NCI-H460 (cell line): ENCODE measurements around the gene EHMT1. TPM values are rescaled to one million over a fixed set of nuclear protein-coding genes. Genes with fewer than 3 reads are reported as not detected.

Experiments
- DNase-seq: peaks from one replicate; pipeline ENCODE4 v3.0.0-alpha.2; 2016; ENCODE audit warnings: low read depth; ENCODE audit errors: extremely low read depth
- total RNA-seq: library from RNA; depleted of rRNA; stranded (reverse); fragments of >200 nt; shearing (Covaris generic); gene quantifications from 2 replicates; pipeline ENCODE4 v1.2.3, GENCODE V29; 2014

EHMT1 gene
- total RNA-seq, 1 experiment from 2014 or later = 44.7 TPM

DNA sequence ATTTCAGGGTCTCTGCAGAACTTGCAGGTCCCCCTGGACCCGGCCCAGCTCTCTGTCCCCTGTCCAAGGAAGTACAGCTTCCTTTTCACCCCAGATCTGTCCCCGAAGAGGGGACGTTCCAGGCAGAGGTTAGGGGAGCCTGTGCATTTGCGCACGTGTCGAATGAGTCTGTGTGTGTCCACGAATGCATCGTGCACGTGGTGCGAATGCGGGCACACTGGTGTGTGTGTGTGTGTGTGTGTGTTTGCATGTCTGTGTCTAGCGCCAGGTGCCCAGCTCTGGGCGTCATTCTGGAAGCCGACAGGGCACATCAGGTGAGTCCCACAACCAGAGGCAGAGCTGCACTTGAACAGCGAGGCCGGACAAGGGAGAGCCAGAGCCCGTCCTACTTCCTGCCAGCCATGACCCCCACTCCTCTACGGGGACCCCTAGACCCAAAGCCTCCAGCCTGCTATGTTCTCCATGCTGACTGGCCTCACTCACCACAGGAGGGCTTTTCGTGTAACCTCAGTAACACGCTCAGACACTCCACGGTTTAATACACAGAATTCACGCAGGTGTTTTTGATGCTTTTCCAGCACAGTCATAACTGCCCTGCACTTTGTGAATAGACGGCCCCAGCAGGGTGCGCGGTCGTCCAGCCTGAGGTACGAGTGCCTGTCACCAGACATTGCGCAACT is 217.5 kb downstream of the EHMT1 start:
- DNase-seq = no peak

DNA sequence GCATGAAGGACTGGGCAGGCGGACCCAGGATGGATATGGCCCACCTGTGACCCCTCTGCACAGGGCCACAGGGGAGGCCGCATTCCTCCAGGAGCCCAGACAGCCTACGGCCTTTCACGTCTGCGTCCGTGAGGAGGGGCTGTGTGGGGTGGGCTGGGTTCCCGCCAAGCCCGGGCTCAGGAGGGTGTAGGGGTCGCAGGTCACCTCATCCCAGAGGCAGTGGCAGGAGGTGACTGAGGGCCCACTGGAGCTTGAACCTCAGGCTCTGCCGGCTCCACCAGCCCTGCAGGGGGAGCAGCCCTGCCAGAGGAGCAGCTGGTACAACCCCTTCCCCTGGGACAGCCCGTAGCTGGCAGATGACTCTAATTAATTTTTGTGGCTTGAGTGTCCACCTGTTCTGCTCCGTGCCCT is 218.0 kb downstream of the EHMT1 start:
- no peak for DNase-seq

- no peak for DNase-seq
These were observed 218.8 kb downstream of the EHMT1 start for GRCh38 chr9:137837345-137838278.

DNA sequence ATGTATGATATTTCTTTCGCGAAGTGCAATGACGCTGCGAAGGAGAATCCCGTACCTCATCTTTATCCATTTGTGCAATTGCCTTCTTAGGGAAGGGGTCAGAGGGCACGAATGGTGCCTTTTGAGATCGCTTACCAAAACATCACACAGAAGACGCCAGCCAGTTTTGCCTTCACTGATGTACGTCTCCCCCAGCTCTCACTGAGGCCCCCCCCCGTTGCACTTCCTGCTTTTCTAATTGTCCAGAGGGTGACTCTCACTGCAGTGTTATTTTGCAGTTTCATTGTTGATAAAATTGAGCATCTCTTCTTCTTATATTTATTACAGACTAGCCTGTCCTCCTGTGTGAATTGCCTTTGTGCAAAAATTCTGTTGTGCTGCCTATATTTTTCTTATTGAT is 219.8 kb downstream of the EHMT1 start:
- no peak for DNase-seq

GRCh38 chr9:137843355-137843754 is 224.6 kb downstream of the EHMT1 start:
- no peak for DNase-seq

- no peak for DNase-seq
These were observed 232.9 kb downstream of the EHMT1 start for GRCh38 chr9:137851516-137852267.

DNA sequence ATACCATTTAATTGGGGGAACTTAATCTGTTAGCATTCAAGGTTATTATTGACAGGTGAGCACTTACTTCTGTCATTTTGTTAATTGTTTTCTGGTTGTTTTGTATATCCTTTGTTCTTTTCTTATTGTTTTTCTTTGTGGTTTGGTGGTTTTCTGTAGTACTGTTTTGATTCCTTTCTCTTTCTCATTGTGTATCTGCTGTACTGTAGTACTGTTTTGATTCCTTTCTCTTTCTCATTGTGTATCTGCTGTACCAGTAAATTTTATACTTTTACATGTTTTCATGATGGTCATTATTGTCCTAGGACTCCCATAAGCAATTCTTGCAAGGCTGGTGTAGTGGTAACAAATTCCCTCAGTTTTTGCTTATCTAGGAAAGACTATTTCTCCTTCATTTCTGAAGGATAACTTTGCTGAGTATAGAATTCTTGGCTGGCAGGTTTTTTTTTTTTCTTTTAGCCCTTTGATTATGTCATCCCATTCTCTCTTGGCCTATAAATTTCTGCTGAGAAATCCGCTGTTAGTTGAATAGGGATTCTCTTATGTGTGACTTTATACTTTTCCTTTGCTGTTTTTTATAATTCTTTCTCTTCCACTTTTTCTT is 234.7 kb downstream of the EHMT1 start:
- DNase-seq = no peak

DNA sequence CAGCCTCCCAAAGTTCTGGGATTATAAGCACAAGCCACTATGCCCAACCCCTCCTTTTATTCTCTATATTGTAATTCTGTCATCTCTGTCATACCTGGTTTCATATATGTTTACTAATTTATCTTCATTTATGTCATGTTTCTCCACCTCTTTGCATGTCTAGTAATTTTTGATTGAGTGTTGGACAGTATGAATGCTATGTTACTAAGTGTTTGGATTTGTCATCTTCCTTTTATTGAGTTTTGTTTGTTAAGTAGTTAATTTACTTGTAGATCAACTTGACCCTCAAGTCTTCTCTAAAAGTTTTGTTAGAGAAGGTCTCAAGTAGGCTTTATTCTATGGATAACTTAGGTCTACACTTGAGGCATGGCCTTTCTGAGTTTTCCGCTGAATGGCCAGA is 241.6 kb downstream of the EHMT1 start:
- DNase-seq = no peak

GRCh38 chr9:137865581-137866145 is 246.9 kb downstream of the EHMT1 start:
- DNase-seq = no peak

DNA sequence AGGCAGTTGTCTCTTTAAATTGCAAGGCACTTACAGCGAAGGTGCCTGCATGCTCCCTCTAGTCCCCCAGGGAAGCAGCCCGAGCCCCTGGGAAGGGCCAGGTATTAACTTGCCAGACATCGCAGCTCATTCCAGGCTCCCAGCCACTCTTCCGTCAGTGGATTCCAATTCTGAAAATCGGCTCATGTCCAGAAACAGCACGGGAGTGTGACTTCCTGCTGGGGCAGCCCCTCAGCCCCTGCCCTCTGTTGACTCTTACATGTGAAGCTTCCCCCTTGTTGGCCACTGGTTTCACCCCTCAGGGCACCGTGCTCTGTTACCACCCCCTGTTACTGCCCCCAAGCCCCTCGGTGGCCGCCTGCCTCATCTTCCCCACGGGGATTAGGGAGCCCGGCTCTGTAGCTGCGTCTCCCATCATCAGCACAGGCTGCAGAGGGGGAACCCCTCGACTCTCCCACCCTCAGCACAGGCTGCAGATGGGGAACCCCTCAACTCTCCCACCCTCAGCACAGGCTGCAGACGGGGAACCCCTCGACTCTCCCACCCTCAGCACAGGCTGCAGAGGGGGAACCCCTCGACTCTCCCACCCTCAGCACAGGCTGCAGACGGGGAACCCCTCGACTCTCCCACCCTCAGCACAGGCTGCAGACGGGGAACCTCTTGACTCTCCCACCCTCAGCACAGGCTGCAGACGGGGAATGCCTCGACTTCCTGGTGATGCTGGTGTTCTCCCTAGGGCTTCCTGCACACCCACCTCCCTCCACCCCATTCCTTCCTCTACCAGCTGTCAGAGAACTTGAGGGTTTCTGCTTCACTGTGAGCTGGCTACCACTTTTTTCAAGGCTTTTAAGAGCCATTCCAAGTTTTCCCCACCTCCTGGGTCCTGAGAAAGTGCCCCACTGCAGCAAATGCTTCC is 247.7 kb downstream of the EHMT1 start:
- no peak for DNase-seq

DNA sequence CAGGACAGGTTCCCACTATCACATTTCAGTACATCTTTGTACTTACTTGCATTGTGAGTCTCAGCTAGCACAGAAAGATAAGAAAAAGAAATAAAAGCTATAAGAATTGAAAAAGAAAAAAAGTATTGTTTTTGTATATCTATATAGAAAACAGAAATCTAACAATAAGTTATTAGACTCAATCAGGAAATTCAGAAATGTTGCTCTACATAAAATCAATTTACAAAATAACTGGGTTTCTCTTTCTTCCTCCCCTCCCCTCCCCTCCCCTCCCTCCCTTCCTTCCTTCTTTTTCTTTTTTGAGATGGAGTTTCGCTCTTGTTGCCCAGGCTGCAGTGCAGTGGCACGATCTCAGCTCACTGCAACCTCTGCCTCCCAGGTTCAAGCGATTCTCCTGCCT is 251.6 kb downstream of the EHMT1 start:
- DNase-seq = no peak

GRCh38 chr9:137872296-137872695 is 253.5 kb downstream of the EHMT1 start:
- DNase-seq = no peak

DNA sequence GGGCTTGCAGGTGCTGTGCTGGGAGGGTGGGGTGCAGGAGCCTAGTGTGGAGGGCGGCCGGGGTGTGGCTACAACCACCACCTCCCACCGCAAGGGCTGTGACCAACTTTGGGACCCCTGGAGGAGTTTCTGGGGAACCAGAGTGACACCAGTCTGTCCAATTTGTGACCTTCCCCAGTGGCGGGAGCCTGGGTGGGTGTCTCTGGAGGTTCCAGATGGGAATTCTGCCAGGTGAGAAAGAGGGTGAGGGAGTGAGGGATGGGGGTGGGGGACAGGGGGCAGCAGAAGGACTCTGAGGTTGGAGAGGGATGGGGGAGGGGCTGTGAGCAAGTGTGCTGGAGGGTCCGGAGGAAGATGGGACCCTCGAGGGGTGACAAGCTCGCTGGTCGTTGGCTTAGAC is 254.6 kb downstream of the EHMT1 start:
- no peak for DNase-seq

GRCh38 chr9:137873858-137874362 is 255.1 kb downstream of the EHMT1 start:
- DNase-seq = no peak

DNA sequence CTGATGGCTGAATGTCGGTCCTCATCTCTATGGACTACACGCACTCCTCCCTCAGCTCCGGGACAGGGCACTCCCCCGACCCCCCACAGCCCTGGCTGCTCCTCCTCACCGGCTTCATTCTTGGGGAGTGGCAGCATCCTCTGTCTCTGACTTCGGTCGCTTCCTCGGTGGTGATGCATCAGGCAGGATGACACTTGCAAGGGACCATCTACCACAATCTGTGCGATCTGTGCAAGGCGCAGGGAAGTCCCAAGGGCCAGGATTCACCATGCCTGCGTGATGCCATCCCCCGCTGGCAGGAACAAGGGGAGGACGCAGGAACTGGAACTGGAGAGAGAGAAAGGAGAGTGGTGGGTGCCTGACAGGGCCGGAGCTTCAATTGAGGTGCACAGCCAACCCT is 256.5 kb downstream of the EHMT1 start:
- no peak for DNase-seq

DNA sequence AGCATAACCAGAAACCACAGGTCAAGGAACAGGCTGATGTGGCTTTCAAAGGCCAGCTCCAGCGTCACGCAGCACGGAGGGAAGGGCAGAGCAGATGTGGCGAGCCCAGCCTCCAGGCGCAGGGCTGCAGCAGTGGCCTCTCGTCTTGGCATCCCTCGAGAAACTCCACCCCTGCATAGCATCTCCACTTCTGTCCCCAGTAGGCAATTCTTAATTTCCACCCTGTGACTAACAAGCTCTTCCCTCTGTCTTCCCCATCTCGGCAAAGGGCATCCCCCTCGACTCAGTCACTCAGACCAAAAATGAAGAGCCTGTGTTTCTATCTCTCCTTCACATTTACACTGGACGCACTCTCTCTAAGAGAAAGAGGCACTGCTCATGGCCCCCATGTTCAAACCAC is 257.0 kb downstream of the EHMT1 start:
- no peak for DNase-seq

DNA sequence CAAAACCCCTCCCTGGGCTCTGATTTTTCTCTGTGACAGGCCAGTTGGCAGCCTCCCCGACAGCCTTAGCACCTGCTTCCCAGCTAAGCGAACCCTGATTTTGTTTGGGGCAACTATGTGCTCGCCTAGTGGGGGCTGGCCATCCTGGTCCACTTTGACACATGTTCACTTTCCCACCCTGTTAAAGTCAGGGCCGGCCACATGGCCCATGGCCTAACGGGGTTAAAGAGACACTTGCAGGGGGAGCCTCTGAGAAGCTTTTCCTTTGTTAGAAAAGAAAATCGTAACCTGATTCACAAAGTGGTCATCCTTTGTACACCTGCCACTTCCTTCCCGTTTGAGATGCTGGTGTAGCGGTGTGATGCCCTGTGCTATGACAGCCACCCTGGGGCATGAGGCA is 257.5 kb downstream of the EHMT1 start:
- DNase-seq = no peak

DNA sequence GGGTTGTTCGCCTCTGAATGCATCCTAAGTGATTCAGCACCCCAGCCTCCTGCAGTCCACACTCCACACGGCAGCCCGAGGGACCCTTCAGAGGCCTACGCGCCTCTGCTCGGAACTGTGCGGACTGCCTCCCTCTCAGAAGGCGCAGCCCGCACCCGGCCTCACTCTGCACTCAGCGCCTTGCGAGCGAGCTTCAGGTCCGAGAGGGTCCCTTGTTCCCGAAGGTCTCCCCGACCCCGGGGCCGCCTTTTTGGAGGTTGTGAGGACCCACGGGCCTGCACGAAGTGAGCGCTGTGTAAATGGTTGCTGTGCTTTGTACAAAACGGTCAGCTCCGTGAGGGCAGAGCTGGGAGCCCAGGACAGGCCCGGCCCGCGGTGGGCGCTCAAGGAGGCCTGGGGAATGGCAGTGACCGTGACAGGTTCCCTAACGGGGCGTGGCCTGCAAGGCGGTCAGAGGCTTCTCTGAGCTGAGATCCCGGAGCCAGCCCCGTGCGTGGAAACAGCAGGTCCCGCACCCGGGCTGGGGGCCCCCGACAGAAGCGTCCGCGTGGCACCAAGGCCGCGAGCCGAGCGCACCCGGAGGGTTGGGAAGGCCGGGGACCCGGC is 258.1 kb downstream of the EHMT1 start:
- no peak for DNase-seq
